GM10266 (cell line): ENCODE results near the gene SLCO2A1.

ENCODE experiments used
- DNase-seq: peaks from one replicate; pipeline ENCODE4 v3.0.0; 2012; ENCODE audit errors: extremely low spot score
- TF ChIP-seq, protein P1 (sequence below): IDR thresholded peaks from 2 replicates; pipeline ENCODE4 v1.5.1; 2012; ENCODE audit warnings: mild to moderate bottlenecking, low read depth; ENCODE audit not compliant: control insufficient read depth, insufficient read depth; ENCODE audit errors: missing control alignments

The SLCO2A1 gene

GRCh38 chr3:134066651-134067530 is 37.2 kb upstream of the SLCO2A1 start:
- no peak for DNase-seq
- TF ChIP-seq, protein P1, sequence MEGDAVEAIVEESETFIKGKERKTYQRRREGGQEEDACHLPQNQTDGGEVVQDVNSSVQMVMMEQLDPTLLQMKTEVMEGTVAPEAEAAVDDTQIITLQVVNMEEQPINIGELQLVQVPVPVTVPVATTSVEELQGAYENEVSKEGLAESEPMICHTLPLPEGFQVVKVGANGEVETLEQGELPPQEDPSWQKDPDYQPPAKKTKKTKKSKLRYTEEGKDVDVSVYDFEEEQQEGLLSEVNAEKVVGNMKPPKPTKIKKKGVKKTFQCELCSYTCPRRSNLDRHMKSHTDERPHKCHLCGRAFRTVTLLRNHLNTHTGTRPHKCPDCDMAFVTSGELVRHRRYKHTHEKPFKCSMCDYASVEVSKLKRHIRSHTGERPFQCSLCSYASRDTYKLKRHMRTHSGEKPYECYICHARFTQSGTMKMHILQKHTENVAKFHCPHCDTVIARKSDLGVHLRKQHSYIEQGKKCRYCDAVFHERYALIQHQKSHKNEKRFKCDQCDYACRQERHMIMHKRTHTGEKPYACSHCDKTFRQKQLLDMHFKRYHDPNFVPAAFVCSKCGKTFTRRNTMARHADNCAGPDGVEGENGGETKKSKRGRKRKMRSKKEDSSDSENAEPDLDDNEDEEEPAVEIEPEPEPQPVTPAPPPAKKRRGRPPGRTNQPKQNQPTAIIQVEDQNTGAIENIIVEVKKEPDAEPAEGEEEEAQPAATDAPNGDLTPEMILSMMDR: no peak

- no peak for DNase-seq
- TF ChIP-seq, protein P1: no peak
Measured at GRCh38 chr3:134066158-134066541, 36.4 kb upstream of the SLCO2A1 start.

DNA sequence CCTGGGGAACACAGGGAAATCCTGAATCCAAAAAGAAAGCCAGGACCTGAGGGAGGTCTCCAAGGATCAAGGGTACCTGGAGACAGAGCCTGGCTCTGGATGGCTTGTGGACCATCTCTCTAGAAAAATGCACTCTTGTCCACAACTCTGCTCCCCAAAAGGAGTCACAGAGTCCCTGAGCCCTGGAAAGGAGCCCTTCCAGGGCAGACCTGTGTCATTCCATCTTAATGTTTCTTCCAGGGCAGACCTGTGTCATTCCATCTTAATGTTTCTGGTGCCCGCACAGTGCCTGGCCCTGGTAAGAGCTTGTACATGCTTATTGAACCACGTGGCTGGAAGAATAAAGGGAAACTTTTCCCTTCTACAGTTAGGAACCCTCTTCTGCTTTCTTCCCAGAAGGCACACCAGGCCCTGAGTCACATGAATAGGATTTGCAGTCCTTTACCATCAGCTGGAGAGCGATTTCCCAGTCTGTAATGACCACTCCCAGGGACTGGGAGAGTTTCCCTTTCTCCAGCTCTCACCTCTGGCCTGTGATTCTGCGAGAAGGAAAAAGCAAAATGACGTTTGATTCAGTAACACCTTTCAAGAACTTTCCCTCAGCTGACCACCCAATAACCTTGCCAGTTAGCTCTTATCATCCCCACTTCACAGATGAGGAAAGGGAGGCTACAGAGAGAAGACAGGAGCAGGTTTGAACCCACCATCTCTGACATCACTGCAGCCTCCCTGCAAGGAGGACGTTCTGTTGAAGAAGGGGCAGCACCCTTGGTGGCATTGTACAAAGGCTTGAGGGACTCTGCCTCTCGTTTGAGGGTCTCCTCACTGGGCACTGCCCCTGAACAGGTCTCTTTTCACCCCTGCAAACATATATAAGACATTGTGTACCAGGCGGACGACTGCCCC is 35.8 kb upstream of the SLCO2A1 start:
- TF ChIP-seq, protein P1: no peak
- DNase-seq: no peak

DNA sequence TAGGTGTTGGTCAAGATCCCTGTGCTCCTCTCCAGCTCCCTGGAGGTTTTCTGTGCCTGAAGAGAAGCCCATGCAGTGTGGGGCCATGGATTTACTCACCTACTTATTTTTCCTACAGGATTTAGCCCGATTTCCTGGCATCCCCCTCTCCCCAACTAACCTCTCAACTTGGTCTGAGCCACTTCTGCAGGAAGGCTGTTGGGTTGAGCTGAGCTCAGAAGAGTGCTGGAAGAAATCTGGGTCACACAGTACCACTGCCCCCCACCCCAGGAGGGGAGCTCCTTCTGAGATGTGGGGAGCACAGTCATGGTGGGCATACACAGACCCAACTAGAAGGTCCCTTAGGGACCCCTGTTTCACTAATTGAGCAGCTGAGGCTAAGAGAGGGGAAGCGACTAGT is 34.4 kb upstream of the SLCO2A1 start:
- no peak for DNase-seq
- TF ChIP-seq, protein P1: no peak

- TF ChIP-seq, protein P1: no peak
- no peak for DNase-seq
Measured at GRCh38 chr3:134061401-134061800, 31.7 kb upstream of the SLCO2A1 start.

GRCh38 chr3:134060561-134061385 is 31.0 kb upstream of the SLCO2A1 start:
- TF ChIP-seq, protein P1: no peak
- no peak for DNase-seq
